MCF 10A (cell line): ENCODE results near the gene EMP3. TPM values are rescaled to one million over a fixed set of nuclear protein-coding genes. Genes with fewer than 3 reads are reported as not detected.
A peak's percentile ranks its signal among the peaks of the same experiment; 100 is the strongest.

Source experiments
- BruUV-seq: library from RNA; stranded (reverse); fragments of 400-500 nt; replicated peaks from 2 replicates; lab custom pipeline; 2021; lab: Mats Ljungman, UMichigan
- CTCF ChIA-PET: fragments of 300-600 bp; sonication (Branson Sonifier 250); formaldehyde crosslinking; extraction: SDS; loops from one replicate; lab custom pipeline; 2021; ENCODE audit warnings: antibody characterized with exemption, inconsistent platforms; lab: Yijun Ruan, JAX
- POLR2A ChIA-PET: fragments of 300-600, 350-650 bp; sonication (Branson Sonifier 250); formaldehyde crosslinking; extraction: SDS; loops from one replicate; lab custom pipeline; 2020; ENCODE audit warnings: antibody characterized with exemption, inconsistent platforms; lab: Yijun Ruan, JAX
- DNase-seq: peaks from one replicate; pipeline ENCODE4 v3.0.0-alpha.2; 2018; ENCODE audit not compliant: unreplicated experiment
- H3K27ac Mint-ChIP-seq: one replicate; pipeline ENCODE4 v1.8.0; 2022; ENCODE audit warnings: mild to moderate bottlenecking, low read depth, mixed read lengths; ENCODE audit not compliant: unreplicated experiment
- H3K27me3 Mint-ChIP-seq: one replicate; pipeline ENCODE4 v1.8.0; 2022; ENCODE audit warnings: mixed read lengths; ENCODE audit not compliant: insufficient read depth, unreplicated experiment
- H3K36me3 Mint-ChIP-seq: one replicate; pipeline ENCODE4 v1.8.0; 2022; ENCODE audit warnings: mild to moderate bottlenecking, moderate library complexity, mixed read lengths; ENCODE audit not compliant: insufficient read depth, unreplicated experiment
- H3K4me1 Mint-ChIP-seq: one replicate; pipeline ENCODE4 v1.8.0; 2022; ENCODE audit warnings: mixed read lengths; ENCODE audit not compliant: insufficient read depth, unreplicated experiment
- H3K4me3 Mint-ChIP-seq: one replicate; pipeline ENCODE4 v1.8.0; 2022; ENCODE audit warnings: mild to moderate bottlenecking, moderate library complexity, mixed read lengths; ENCODE audit not compliant: unreplicated experiment
- H3K9me3 Mint-ChIP-seq: one replicate; pipeline ENCODE4 v1.8.0; 2022; ENCODE audit warnings: mixed read lengths; ENCODE audit not compliant: unreplicated experiment
- intact Hi-C: fragments of 100-400 bp; cut with micrococcal nuclease; formaldehyde crosslinking; loops from 2 replicates; pipeline ENCODE4 v1.14.1; 2022
- total RNA-seq: library from RNA; stranded (reverse); gene quantifications from 2 replicates; pipeline ENCODE4 v1.2.3, GENCODE V29; 2022
- TF ChIP-seq, protein P1 (sequence below): fragments of 200-600 bp; IDR thresholded peaks from one replicate; pipeline ENCODE4 v1.8.0; 2022; ENCODE audit warnings: antibody characterized with exemption, mild to moderate bottlenecking; ENCODE audit not compliant: unreplicated experiment

The EMP3 gene
- total RNA-seq, 1 experiment from 2014 or later = 198 TPM

- BruUV-seq = no TSS peak
- CTCF ChIA-PET = interaction anchor here (0.5 to 3.9 kb wide), 4 partner anchors 9 to 170 kb away, joined by 3 to 33 read pairs (median 4); no protein-coding TSS in a partner anchor
- Mint-ChIP-seq H3K27ac (peak overlapping the region; percentile 97), H3K4me1 (peaks cover 37% of the 10 kb centered on the region), H3K36me3 (peaks cover 4% of the 10 kb centered on the region), H3K4me3 (peak overlapping the region; percentile 95), H3K9me3 (no peaks in the 10 kb centered on the region), H3K27me3 (no peaks in the 10 kb centered on the region)
- POLR2A ChIA-PET = interaction anchor here (0.6 to 9.4 kb wide), 14 partner anchors 8 to 297 kb away, joined by 3 to 139 read pairs (median 4); partner anchors contain the start of genes GRWD1, RPL18, SPHK2 and SYNGR4
- TF ChIP-seq, protein P1, sequence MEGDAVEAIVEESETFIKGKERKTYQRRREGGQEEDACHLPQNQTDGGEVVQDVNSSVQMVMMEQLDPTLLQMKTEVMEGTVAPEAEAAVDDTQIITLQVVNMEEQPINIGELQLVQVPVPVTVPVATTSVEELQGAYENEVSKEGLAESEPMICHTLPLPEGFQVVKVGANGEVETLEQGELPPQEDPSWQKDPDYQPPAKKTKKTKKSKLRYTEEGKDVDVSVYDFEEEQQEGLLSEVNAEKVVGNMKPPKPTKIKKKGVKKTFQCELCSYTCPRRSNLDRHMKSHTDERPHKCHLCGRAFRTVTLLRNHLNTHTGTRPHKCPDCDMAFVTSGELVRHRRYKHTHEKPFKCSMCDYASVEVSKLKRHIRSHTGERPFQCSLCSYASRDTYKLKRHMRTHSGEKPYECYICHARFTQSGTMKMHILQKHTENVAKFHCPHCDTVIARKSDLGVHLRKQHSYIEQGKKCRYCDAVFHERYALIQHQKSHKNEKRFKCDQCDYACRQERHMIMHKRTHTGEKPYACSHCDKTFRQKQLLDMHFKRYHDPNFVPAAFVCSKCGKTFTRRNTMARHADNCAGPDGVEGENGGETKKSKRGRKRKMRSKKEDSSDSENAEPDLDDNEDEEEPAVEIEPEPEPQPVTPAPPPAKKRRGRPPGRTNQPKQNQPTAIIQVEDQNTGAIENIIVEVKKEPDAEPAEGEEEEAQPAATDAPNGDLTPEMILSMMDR = no peak
- peak; percentile 98 for DNase-seq
- intact Hi-C loops = loop anchor here (2.0 kb wide), 2 partner anchors 124 to 264 kb away; partner anchors contain the start of gene GRWD1
Measured at GRCh38 chr19:48321372-48321621, 4.1 kb upstream of the EMP3 start.

DNA sequence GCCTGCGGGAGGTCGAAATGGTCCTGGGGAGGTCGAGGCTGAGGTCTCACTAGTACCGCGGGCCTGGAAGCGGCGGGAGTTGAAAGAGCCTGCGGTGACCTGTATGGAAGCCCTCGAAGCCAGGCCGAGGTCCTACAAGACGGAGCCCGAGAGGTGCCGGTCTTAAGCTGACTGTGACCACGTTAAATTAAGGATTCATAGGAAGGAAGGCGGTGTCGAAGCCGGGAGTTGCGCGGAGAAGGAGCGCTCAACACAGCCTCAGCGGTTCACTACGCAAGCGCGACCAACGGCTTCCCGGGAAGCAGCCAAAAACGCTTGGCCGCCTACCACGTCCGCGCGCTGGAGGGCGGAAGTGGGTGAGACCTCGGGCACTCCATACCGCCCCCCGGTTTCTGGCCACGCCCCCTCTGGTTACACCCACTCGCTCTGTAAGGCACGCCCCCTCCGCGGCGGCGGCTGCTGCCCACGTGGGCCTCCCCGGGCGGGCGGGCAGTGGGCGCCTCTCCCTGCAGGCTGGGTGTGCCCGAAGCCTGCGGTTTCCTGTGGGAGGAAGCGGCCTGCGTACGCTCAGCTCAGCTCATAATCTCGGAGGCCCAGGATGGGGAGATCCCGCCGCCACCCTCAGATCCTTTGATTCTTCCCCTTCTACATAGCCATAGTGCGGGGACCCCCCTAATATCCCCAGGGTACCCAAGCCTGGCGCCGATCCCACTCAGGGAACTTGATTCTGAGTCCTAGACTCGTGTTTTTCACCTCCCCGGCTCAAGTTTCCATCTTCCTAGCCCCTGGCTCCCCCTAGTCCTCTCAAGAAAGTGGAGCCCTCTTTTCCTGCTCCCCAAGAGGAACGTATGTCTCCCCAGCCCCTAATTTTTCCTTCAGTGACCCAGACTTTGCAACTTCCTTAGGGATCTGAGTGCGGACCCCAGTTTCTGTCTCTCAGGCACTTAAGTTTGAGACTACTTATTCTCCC, 3.4 kb upstream of the EMP3 start:
- peaks cover 8% of the 10 kb centered on the region for H3K36me3 Mint-ChIP-seq
- peak; percentile 99 for DNase-seq
- ChIA-PET POLR2A (interaction anchor here (0.6 to 9.4 kb wide), 14 partner anchors 8 to 313 kb away, joined by 3 to 139 read pairs (median 4); partner anchors contain the start of genes GRWD1, RPL18, SPHK2 and SYNGR4), CTCF (interaction anchor here (0.5 to 3.9 kb wide), 6 partner anchors 8 to 171 kb away, joined by 3 to 33 read pairs (median 4); partner anchors contain the start of genes KDELR1, SYNGR4 and TMEM143)
- no peaks in the 10 kb centered on the region for H3K9me3 Mint-ChIP-seq
- TF ChIP-seq, protein P1 = no peak
- peak overlapping the region; percentile 97 for H3K27ac Mint-ChIP-seq
- H3K27me3 Mint-ChIP-seq = no peaks in the 10 kb centered on the region
- peak overlapping the region; percentile 95 for H3K4me3 Mint-ChIP-seq
- intact Hi-C loops = loop anchor here (2.0 kb wide), 2 partner anchors 123 to 263 kb away; partner anchors contain the start of gene GRWD1
- TSS peak; percentile 43 for BruUV-seq
- peaks cover 43% of the 10 kb centered on the region for H3K4me1 Mint-ChIP-seq

DNA sequence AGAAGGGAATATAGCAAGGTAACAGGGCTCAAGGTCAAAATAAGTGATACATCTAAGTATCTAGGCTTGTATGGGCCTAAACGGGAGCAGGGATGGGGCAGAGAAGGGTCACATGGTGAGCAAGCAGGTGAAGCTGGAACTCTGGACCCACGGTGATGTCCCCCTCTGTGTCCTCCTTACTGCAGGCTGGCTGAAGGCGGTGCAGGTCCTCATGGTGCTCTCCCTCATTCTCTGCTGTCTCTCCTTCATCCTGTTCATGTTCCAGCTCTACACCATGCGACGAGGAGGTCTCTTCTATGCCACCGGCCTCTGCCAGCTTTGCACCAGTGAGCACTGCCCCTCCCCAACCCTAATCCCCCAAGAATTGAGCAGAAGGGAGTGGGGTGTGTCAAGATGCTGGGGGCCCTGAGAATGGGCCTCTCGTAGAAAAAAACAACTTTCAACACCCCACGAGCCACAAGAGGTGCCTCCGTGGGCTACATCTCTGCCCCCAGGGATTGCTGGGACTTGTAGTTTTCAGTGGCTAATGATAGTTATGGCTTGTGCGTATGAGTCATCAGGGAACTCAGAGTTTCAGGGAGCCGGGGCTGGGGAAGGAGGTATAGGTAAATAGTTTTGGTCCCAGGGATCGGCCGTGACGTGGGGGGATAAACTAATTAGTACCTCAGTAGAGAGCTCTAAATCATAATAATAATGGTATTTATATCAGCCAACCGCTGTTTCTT, 4.0 kb downstream of the EMP3 start:
- Mint-ChIP-seq H3K27ac (no peak overlapping the region), H3K36me3 (peaks cover 59% of the 10 kb centered on the region), H3K4me1 (peaks cover 48% of the 10 kb centered on the region), H3K27me3 (no peaks in the 10 kb centered on the region), H3K9me3 (no peaks in the 10 kb centered on the region), H3K4me3 (peak overlapping the region; percentile 33)
- DNase-seq = peak; percentile 62
- TF ChIP-seq, protein P1 = no peak
- intact Hi-C loops = no loop called here
- CTCF ChIA-PET = interaction anchor here (1.1 kb wide), 1 partner anchor 8 kb away, joined by 5 read pairs; a partner anchor contains a TSS
- BruUV-seq = no TSS peak
- POLR2A ChIA-PET = interaction anchor here (1.0 to 1.4 kb wide), 3 partner anchors 8 to 62 kb away, joined by 4 to 5 read pairs (median 5); partner anchors contain the start of gene KDELR1
